ENCODE data around the gene FBN1. TPM values are rescaled to one million over a fixed set of nuclear protein-coding genes. Genes with fewer than 3 reads are reported as not detected.

The FBN1 gene
- polyA plus RNA-seq, 2 of the 4 experiments (the other 2 are of a cell fraction), result 6.3 to 9.4 TPM

DNA sequence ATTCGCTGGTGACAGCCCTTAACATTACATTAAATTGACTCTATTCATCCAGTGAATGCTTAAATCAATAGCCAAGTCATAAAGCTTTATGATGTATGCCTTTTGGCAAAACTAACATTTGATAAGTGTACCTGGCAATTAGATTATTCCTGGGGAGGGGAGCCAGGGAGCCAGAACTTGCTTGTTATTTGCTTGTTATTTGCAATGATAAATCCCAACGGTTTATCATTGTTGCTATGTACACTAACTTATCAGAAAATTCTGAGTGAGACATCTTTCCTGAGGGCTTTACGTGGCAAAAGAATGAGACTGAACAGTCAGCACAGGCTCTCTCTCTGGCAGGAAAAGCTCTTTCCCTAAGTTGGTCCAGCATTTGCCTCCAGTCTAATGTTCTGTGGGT is 35.8 kb upstream of the FBN1 start:
- CTCF ChIA-PET, result no interaction called here
- Histone ChIP-seq H3K4me1 (peaks cover 15% of the 10 kb centered on the region; the same call in 2 of the 3 replicates), H3K27ac (no peak overlapping the region), H3K4me2 (no peak overlapping the region), H3K9me3 (no peaks in the 10 kb centered on the region), H3K4me3 (no peak overlapping the region)
- no peak for TF ChIP-seq ZNF302 (CRISPR knock-in tag; IDR thresholded peaks at IDR 0.05)
- no peak for TF ChIP-seq GATA3 (IDR thresholded peaks at IDR 0.05; ENCODE audit: borderline replicate concordance)
- TF ChIP-seq MYC (IDR thresholded peaks at IDR 0.05; ENCODE audit: borderline replicate concordance, low read length), result no peak
- TF ChIP-seq HOXA7 (CRISPR knock-in tag; IDR thresholded peaks at IDR 0.05), result no peak
- TF ChIP-seq, protein P1, sequence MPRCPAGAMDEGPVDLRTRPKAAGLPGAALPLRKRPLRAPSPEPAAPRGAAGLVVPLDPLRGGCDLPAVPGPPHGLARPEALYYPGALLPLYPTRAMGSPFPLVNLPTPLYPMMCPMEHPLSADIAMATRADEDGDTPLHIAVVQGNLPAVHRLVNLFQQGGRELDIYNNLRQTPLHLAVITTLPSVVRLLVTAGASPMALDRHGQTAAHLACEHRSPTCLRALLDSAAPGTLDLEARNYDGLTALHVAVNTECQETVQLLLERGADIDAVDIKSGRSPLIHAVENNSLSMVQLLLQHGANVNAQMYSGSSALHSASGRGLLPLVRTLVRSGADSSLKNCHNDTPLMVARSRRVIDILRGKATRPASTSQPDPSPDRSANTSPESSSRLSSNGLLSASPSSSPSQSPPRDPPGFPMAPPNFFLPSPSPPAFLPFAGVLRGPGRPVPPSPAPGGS (IDR thresholded peaks at IDR 0.05), result no peak
- no peak for TF ChIP-seq SREBF2 (IDR thresholded peaks at IDR 0.05)
- TF ChIP-seq RCOR1 (IDR thresholded peaks at IDR 0.05; ENCODE audit: low read depth, low read length), result no peak
- TF ChIP-seq, protein P2, sequence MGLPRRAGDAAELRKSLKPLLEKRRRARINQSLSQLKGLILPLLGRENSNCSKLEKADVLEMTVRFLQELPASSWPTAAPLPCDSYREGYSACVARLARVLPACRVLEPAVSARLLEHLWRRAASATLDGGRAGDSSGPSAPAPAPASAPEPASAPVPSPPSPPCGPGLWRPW (IDR thresholded peaks at IDR 0.05), result no peak
- TF ChIP-seq FOSB (CRISPR knock-in tag; IDR thresholded peaks at IDR 0.05), result no peak
- no peak for TF ChIP-seq EHF (CRISPR knock-in tag; IDR thresholded peaks at IDR 0.05)
- TF ChIP-seq, protein P3, sequence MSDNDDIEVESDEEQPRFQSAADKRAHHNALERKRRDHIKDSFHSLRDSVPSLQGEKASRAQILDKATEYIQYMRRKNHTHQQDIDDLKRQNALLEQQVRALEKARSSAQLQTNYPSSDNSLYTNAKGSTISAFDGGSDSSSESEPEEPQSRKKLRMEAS (IDR thresholded peaks at IDR 0.05), result no peak
- no peak for TF ChIP-seq PHF8 (IDR thresholded peaks at IDR 0.05; ENCODE audit: borderline replicate concordance, low read depth)
- TF ChIP-seq, protein P4, sequence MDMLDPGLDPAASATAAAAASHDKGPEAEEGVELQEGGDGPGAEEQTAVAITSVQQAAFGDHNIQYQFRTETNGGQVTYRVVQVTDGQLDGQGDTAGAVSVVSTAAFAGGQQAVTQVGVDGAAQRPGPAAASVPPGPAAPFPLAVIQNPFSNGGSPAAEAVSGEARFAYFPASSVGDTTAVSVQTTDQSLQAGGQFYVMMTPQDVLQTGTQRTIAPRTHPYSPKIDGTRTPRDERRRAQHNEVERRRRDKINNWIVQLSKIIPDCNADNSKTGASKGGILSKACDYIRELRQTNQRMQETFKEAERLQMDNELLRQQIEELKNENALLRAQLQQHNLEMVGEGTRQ (IDR thresholded peaks at IDR 0.05), result no peak
- TF ChIP-seq SMC3 (IDR thresholded peaks at IDR 0.05), result no peak
- DNase-seq (ENCODE audit: low read depth in 1 of 2, low spot score in 1 of 2) (no peak), FAIRE-seq (no peak), ATAC-seq (no peak)
- POLR2A ChIA-PET, result no interaction called here
- WGBS (ENCODE audit: missing lambda C conversion rate), result 41% methylated on average over 3 of the region's 3 CpGs

DNA sequence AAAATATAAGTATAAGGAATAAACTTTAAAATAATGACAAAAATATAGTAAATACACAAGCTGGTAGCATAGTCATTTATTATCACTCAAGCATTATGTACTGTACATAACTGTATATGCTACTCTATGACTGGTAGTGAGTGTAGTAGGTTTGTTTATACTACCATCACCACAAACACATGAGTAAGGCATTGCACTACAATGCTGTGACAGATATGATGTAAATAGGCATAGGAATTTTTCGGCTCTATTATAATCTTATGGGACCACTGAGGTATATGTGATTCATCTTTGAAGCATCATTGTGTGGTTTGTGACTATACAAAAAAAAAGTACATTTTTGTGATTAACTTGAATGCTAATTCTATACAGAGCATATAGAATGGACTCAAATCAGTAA is 35.3 kb upstream of the FBN1 start:
- TF ChIP-seq EP300 (IDR thresholded peaks at IDR 0.05) (no peak), NFE2L2 (conservative IDR thresholded peaks at IDR 0.05; ENCODE audit: low read length) (no peak), POLR2AphosphoS2 (conservative IDR thresholded peaks at IDR 0.05; ENCODE audit: low read length) (no peak), HEYL (CRISPR knock-in tag; IDR thresholded peaks at IDR 0.05) (no peak), HOXB13 (CRISPR knock-in tag; IDR thresholded peaks at IDR 0.05; ENCODE audit: low read depth) (no peak), CEBPB (IDR thresholded peaks at IDR 0.05) (no peak), FOXS1 (CRISPR knock-in tag; IDR thresholded peaks at IDR 0.05) (no peak), CHD2 (IDR thresholded peaks at IDR 0.05; ENCODE audit: low read length, partially characterized antibody) (no peak), RCOR1 (IDR thresholded peaks at IDR 0.05; ENCODE audit: low read depth, low read length) (no peak), MAFK (IDR thresholded peaks at IDR 0.05; ENCODE audit: partially characterized antibody) (no peak), KDM1A (IDR thresholded peaks at IDR 0.05; ENCODE audit: low read depth) (no peak), JUN (IDR thresholded peaks at IDR 0.05) (no peak), CHD4 (IDR thresholded peaks at IDR 0.05; ENCODE audit: borderline replicate concordance) (no peak), ESRRA (IDR thresholded peaks at IDR 0.05; ENCODE audit: borderline replicate concordance, low read length) (no peak), RFX5 (IDR thresholded peaks at IDR 0.05) (no peak), MAZ (IDR thresholded peaks at IDR 0.05; ENCODE audit: borderline replicate concordance, low read depth, low read length) (no peak)
- TF ChIP-seq, protein P5, sequence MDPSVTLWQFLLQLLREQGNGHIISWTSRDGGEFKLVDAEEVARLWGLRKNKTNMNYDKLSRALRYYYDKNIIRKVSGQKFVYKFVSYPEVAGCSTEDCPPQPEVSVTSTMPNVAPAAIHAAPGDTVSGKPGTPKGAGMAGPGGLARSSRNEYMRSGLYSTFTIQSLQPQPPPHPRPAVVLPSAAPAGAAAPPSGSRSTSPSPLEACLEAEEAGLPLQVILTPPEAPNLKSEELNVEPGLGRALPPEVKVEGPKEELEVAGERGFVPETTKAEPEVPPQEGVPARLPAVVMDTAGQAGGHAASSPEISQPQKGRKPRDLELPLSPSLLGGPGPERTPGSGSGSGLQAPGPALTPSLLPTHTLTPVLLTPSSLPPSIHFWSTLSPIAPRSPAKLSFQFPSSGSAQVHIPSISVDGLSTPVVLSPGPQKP (IDR thresholded peaks at IDR 0.05; ENCODE audit: low read depth, low read length), result no peak
- TF ChIP-seq, protein P4 (IDR thresholded peaks at IDR 0.05), result no peak
- Histone ChIP-seq H3K4me1 (peaks cover 15% of the 10 kb centered on the region; the same call in 2 of the 3 replicates), H3K27ac (no peak overlapping the region), H3K4me2 (no peak overlapping the region), H3K4me3 (no peak overlapping the region), H3K9me3 (no peaks in the 10 kb centered on the region)
- 25% methylated on average over 1 of the region's 1 CpG for WGBS (ENCODE audit: missing lambda C conversion rate)
- FAIRE-seq (no peak), DNase-seq (ENCODE audit: low read depth in 1 of 2, low spot score in 1 of 2) (no peak), ATAC-seq (peak in 1 of 2 experiments; percentile 42; a peak in 2 of 6 replicates)
- POLR2A ChIA-PET, result no interaction called here
- CTCF ChIA-PET, result no interaction called here
